HG02763 (cell line): ENCODE data around the gene KCNF1.

Experiments
- ATAC-seq: cut with Tn5 transposase; IDR thresholded peaks from one replicate; pipeline ENCODE4 v1.9.1; 2021; ENCODE audit warnings: mild to moderate bottlenecking, moderate library complexity; ENCODE audit not compliant: unreplicated experiment

KCNF1 gene

GRCh38 chr2:10879624-10880585 is 31.8 kb upstream of the KCNF1 start:
- ATAC-seq, result no peak

DNA sequence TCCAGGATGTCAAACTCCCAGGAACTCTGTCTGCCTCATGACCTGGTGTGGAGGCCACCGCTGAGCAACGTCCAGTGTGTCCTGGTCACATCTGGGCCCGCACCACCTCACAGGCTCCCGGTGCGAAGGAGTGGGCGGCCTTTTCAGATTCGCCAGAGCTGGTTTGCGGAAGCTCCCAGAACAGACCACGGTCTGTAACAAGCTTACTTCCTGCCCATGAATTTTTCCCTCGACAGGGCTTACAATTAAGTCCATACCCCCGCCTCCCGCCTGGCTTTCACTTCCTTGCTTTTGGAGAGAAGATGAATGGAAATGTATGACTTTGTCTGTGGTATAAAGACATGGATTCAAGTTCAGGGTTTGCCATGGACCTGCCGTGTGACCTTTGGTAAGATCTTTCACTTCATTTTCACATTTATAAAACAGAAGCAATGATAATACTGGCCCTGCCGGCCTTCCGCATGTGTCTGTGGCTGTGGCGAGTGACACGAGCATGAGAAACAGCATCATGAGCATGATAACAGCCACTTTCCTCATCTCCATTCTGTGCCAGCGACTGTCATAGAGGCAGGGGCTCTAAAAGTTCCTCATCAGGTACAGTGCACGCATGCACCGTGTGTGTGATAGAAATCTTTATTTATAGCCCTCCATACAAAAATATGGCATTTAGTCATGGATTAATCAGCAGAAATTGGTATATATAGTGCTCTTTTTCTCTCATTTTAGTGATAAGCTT is 31.0 kb upstream of the KCNF1 start:
- no peak for ATAC-seq

DNA sequence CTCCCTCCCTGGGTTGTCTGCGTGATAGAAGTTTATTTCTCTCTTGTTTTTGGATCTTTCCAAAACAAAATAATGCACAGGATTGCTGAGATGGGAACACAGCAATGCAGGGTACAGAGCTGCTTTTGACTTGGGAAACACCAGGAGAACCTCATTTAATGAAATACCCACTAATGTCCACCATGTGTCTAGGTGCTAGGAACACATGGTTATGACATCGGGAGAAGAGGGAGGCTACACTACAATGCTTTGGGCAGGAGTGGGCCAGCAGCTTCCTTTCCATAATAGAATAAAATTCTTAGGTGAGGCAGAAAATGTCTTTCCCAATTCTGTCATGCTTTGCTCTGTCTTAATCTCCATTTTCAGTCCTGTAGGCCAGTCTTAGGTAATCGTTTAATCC is 29.2 kb upstream of the KCNF1 start:
- ATAC-seq, result no peak

DNA sequence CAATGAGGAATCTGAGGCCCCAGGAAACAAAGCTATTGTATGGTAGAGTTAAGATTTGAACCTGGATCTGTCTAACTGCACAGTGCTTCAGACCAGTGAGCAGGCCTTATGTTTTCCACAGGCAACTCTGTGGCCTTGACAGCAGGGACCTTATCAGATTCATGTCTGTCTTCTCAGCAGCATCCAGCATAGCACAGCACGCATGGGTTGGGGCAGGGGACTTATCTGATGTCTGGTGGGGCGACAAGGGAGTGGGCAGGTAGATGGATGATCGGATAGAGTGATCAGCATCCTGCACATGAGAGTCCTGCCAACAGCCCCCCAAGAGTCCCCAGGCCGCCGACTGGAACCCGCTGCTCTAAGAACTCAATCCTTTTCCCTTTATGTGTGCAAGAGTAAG is 28.7 kb upstream of the KCNF1 start:
- ATAC-seq, result no peak

- peak; percentile 11 for ATAC-seq
These were observed 27.8 kb upstream of the KCNF1 start for GRCh38 chr2:10883801-10884478.

DNA sequence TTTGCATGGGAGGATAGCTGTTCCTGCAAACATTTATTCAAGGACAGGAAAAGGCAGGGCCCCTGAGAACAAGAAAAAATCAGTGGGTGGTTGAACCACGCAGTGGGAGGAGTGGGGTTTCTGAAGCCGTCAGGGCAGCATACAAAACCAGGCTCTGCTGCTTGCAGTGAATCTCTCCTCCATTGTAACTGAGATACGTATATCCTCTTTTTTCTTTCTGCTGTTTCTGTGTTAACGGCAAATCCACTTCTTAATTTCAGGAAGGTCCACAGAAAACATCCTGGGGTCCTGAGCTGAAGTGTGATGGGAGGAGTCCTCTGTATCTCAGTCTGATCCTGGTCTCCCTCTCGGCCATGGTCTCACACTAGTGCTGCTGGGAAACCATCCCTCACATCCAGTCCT is 27.2 kb upstream of the KCNF1 start:
- peak; percentile 50 for ATAC-seq

DNA sequence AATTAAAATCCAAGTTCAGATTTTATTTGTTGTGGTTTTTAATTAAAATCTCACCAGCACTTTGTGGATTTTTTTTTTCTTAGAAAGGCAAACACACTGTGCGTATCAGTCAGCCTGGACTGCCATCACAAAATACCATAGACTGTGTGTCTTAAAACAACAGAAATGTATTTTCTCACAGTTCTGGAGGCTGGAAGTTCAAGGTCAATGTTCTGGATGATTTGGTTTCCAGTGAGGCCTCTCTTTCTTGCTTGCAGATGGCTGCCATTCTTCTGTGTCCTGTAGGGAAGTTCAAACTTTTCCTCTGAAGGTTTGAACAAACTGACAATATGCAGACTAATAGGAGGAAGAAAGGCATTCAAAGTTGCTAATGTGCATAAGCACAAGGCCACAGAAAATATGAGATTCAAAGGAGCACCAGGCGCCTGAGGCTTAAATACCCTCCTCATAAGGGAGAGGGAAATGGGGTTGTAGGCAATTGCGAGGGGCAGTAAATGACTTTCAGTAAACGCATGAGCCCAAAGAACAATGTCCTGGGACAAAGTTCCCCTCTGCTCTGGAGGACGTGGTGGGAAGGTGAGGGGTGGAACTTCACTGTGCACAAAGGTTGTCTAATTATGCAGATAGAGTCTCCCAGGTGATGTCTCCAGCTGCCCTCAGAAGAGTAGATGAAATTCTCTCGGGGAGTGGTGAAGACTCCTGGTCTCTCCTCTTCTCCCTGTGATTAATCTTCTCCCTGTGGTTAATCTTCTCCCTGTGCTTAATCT is 26.5 kb upstream of the KCNF1 start:
- no peak for ATAC-seq

GRCh38 chr2:10887476-10887875 is 24.3 kb upstream of the KCNF1 start:
- no peak for ATAC-seq

GRCh38 chr2:10889651-10890215 is 22.0 kb upstream of the KCNF1 start:
- ATAC-seq, result no peak

GRCh38 chr2:10890706-10891270 is 20.9 kb upstream of the KCNF1 start:
- no peak for ATAC-seq

- no peak for ATAC-seq
These were observed 20.3 kb upstream of the KCNF1 start for GRCh38 chr2:10891390-10891789.

DNA sequence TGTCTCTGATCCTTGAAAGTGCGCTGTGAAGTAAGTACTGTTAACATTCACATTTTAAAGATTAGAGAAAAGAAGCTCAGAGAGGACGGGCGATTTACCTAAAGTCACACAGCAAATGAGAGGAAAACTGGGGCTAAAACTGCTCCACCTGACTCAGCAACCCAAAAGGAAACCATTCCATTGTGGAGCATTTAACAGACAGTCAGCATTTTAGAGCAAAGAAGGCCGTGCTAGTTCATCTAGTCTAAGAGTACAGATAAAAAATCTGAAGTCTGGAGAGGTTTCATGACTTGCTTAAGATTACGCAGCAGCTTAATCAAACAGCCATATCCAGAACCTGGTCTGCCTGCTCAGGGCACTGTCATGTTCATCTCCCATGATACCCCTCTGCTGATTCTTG is 19.9 kb upstream of the KCNF1 start:
- no peak for ATAC-seq

DNA sequence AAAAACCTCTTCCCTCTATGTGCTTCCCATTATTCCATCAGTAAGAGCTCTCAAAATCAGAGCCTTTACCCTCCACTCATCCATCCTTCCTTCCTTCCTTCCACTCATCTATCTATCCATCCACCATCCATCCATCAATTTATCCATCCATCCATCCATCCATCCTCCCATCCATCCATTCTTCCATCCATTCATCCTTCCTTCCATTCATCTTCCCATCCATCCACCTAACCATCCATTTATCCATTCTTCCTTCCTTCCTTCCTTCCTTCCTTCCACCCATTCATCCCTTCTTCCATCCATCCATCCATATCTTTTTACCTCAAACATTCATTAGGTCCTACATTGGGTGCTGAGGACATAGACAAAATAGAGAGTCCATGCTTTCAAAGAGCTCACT is 19.4 kb upstream of the KCNF1 start:
- ATAC-seq, result no peak

DNA sequence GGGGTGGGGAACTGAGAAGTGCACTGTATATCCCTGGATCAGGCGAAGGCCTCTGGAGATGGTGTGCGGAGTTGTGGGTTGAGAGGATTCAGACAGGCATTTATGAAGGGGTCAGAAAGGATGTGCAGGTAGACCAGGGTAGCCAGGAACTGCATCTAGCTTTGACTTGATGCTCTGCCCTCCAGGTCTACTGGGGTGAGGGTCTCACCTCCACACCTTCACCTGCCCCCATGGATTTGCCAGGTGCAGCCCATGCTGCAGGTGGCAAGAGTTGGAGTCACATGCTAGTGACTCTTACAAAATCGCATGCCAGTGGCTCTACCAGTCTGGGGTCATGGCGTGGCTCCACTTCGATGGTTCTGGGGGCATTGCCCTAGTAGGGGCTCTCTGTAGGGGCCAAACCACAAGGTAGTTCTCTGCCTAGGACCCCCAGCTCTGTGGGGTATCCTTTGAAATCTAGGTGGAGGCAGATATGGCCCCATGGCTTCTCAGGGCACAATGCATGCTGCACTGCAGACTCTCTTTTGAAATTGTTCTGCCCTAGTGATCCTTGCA is 18.9 kb upstream of the KCNF1 start:
- no peak for ATAC-seq

DNA sequence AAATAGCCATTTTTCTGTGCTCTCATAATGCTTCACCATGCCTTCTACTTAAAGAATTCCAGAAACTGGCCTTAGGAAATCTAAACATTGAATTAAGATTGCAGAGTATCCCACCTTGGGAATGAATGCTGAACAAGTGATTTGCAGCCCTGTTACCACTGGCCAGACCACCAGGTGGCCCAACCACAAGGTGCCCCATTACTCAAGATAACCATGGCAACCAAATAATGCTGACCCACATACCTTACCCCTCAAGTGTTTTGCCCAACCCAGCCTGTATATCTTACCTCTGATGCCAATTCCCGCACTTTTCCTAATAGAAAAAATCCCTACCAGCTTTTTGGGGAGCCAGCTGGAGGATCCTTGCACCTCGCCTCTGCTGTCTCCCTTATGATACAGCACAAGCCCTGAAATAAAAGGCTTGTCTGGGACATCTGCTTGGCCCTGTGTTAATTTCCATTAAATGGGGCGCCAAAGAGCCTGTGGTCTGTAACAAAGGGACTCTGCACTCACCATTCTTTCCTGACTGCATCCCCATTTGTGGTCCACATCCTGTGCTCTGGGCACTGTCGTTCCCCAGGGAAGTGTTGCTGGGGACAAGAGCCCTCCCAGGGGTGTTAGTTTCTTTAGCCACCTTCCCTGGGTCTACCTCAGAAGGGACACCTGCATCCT is 17.3 kb upstream of the KCNF1 start:
- ATAC-seq, result no peak

DNA sequence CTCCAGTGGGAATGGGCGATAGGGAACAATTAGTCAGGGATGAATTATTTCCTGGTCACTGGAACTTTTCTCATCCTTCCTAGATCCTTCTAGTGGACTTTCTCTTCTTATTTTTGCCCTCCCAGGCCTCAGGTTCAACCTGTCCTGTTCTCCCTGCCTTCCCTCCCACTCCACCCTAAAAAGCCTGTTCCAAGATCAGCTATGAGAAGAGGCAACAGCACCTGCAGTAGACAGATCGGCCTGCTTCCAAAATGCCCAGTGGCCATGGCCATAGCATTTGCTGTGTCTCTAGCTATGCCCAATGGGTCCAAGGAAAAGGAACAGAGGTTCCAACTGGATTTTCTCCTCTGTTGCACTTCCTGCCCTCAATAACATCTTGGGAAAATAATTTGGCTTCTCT is 16.5 kb upstream of the KCNF1 start:
- ATAC-seq, result no peak

GRCh38 chr2:10897956-10898355 is 13.8 kb upstream of the KCNF1 start:
- ATAC-seq, result no peak

- ATAC-seq, result no peak
These were observed 11.3 kb upstream of the KCNF1 start for GRCh38 chr2:10900216-10901109.
